ENCODE results near the gene FBXL15. TPM values are rescaled to one million over a fixed set of nuclear protein-coding genes. Genes with fewer than 3 reads are reported as not detected.

Gene FBXL15
- total RNA-seq, 4 donors from 2014 or later = 13.4 to 34.0 (median 27.2) TPM

DNA sequence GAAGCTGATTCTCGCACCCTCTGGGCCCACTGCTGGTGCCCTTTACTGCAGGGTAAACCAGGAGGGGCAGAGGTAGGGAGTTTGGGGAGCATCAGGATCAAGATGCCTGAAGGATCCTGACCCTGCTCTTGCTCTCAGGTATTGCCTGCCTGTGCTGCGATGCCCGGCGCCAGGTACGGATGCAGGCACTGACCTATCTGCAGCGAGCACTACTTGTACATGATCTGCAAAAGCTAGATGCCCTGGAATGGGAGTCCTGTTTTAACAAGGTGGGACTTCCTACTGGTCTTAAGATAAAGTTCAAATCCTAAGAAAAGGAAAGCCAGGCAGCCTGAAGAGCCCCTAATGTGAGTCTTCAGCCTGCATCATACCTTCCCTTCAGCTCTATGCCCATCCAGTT lies 41.3 kb upstream of the FBXL15 start:
- no peak for DNase-seq
- Histone ChIP-seq H3K36me3 (peaks cover 65 to 72% of the 10 kb centered on the region in 2 donors), H3K27me3 (no peaks in the 10 kb centered on the region), H3K4me3 (replicated peaks in 1 of 3) (no peak overlapping the region), H3K27ac (no peak overlapping the region), H3K9me3 (no peaks in the 10 kb centered on the region), H3K4me1 (no peaks in the 10 kb centered on the region)
- intact Hi-C loops (cut with DNase I) = no loop called here
- TF ChIP-seq CTCF (IDR thresholded peaks at IDR 0.05) (no peak), POLR2A (IDR thresholded peaks at IDR 0.05) (no peak)
- WGBS, 2 donors = 94% methylated on average over 5 to 6 of the region's 6 CpGs

DNA sequence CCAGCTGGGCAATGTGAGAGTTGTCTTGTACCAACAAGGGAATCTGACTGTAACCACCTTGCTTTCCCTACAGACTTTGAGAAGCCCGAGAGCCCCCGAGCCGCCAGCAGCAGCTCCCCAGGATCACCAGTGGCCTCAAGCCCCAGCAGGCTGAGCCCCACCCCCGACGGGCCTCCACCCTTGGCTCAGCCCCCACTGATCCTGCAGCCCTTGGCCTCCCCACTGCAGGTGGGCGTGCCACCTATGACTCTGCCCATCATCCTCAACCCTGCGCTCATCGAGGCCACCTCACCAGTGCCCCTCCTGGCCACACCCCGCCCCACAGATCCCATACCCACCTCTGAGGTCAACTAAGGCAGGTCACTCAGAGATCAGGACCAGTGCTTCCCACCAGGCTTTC lies 38.7 kb upstream of the FBXL15 start:
- H3K9me3 ChIP-seq = no peaks in the 10 kb centered on the region
- H3K27ac ChIP-seq = no peak overlapping the region
- H3K36me3 ChIP-seq = peaks cover 47 to 52% of the 10 kb centered on the region in 2 donors
- WGBS, 2 donors = 90 to 96% methylated on average over 9 of the region's 9 CpGs
- TF ChIP-seq POLR2A (IDR thresholded peaks at IDR 0.05) (no peak), CTCF (IDR thresholded peaks at IDR 0.05) (no peak)
- DNase-seq = no peak
- no peaks in the 10 kb centered on the region for H3K27me3 ChIP-seq
- intact Hi-C loops (cut with DNase I) = no loop called here
- no peak overlapping the region for H3K4me3 ChIP-seq (replicated peaks in 1 of 3)
- H3K4me1 ChIP-seq = no peaks in the 10 kb centered on the region

GRCh38 chr10:102382871-102383270 lies 37.8 kb upstream of the FBXL15 start:
- intact Hi-C loops (cut with DNase I) = no loop called here
- H3K4me3 ChIP-seq (replicated peaks in 1 of 3) = no peak overlapping the region
- no peaks in the 10 kb centered on the region for H3K4me1 ChIP-seq
- no peak for DNase-seq
- TF ChIP-seq CTCF (IDR thresholded peaks at IDR 0.05) (no peak), POLR2A (IDR thresholded peaks at IDR 0.05) (no peak)
- 92 to 96% methylated on average over 8 of the region's 8 CpGs for WGBS, 2 donors
- H3K27ac ChIP-seq = no peak overlapping the region
- H3K9me3 ChIP-seq = no peaks in the 10 kb centered on the region
- H3K36me3 ChIP-seq = peaks cover 40 to 49% of the 10 kb centered on the region in 2 donors
- H3K27me3 ChIP-seq = no peaks in the 10 kb centered on the region

DNA sequence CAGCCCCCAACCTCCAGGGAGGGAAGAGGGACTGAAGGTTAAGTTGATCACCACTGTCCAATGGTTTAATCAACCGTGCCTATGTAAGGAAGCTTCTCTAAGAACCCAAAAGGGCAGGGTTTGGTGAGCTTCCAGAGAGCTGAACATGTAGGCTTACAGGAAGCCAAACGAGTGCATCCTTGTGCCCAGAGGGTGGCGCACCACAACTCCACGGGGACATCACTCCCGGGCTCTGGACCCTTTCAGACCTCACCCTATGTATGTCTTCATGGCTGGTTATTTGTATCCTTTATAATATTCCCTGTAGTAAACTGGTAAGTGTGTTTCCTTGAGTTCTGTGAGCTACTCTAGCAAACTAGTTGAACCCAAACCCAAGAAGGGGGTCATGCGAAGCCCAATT lies 36.6 kb upstream of the FBXL15 start:
- Histone ChIP-seq H3K4me3 (replicated peaks in 1 of 3) (no peak overlapping the region), H3K4me1 (no peaks in the 10 kb centered on the region), H3K36me3 (peaks cover 31 to 38% of the 10 kb centered on the region in 2 donors), H3K27ac (no peak overlapping the region), H3K27me3 (no peaks in the 10 kb centered on the region), H3K9me3 (no peaks in the 10 kb centered on the region)
- DNase-seq = no peak
- TF ChIP-seq CTCF (IDR thresholded peaks at IDR 0.05) (peak in 1 of 6 experiments; percentile 12), POLR2A (IDR thresholded peaks at IDR 0.05) (no peak)
- intact Hi-C loops (cut with DNase I) = no loop called here
- 42 to 47% methylated on average over 6 of the region's 6 CpGs for WGBS, 2 donors

- DNase-seq = no peak
Observed at GRCh38 chr10:102384606-102385429, 35.8 kb upstream of the FBXL15 start.

More at GRCh38 chr10:102384606-102385429, 35.8 kb upstream of the FBXL15 start:
- no peaks in the 10 kb centered on the region for H3K4me1 ChIP-seq
- intact Hi-C loops (cut with DNase I) = no loop called here
- no peak for TF ChIP-seq CTCF (IDR thresholded peaks at IDR 0.05)
- no peak for TF ChIP-seq POLR2A (IDR thresholded peaks at IDR 0.05)
- H3K27me3 ChIP-seq = no peaks in the 10 kb centered on the region
- H3K9me3 ChIP-seq = no peaks in the 10 kb centered on the region
- H3K36me3 ChIP-seq = peaks cover 24 to 30% of the 10 kb centered on the region in 2 donors
- H3K27ac ChIP-seq = no peak overlapping the region
- 75 to 76% methylated on average over 4 of the region's 4 CpGs for WGBS, 2 donors
- no peak overlapping the region for H3K4me3 ChIP-seq (replicated peaks in 1 of 3)

Measured in thyroid gland (tissue), 4 donors.